ENCODE data around the gene EPHA1. TPM values are rescaled to one million over a fixed set of nuclear protein-coding genes. Genes with fewer than 3 reads are reported as not detected.
"Not testable (repeated sequence)": the region's sequence is repeated elsewhere in the genome, so short reads cannot be mapped to it uniquely, and the experiment has no call there.

The EPHA1 gene
- polyA plus RNA-seq, 1 experiment = 0.09 TPM

DNA sequence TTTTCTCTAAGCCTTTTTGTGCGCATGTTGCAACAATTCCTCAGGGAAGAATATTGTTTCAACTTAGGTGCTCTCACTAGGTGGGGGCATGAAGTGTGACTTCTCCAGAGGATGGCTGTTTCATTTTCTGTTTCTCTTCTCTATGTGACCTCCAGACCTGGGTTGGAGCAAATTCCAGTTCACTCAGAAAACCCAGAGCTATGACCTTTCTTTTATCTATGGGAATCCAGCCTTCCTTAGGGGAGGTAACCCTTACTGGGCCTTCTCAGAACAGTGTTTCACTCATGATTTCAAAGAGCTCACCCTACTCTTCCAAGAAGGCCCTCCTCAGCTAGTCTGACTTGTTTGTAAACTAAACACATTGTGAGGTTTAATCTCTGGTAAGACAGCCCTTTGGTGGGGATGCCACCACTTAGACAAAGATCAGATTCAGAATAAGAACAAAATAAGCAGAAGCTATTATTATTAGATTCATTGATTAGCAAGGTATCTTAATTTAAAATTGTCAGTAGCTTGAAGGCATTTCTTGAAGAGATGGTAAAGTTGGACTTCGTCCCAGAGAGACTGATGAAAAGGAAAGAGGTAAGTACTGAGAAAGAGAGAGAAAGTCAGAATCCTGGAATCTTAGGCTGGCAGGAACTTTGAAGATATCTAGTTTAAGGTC, 18.0 kb upstream of the EPHA1 start:
- CTCF ChIA-PET = interaction anchor here (1.3 to 2.1 kb wide), 2 partner anchors 10 to 186 kb away, joined by 8 to 12 read pairs; no protein-coding TSS in a partner anchor
- Histone ChIP-seq H3K4me3 (ENCODE audit: low read depth, low read length) (no peak overlapping the region), H3K9me3 (ENCODE audit: control insufficient read depth, insufficient read depth, low read length) (no peaks in the 10 kb centered on the region; the same call in 1 of the 2 replicates), H3K27ac (ENCODE audit: low read depth, low read length) (no peak overlapping the region), H3K27me3 (ENCODE audit: control insufficient read depth, insufficient read depth, low read length) (no peaks in the 10 kb centered on the region)
- DNase-seq (ENCODE audit: low read depth, low spot score) = no peak
- no peak for TF ChIP-seq CTCF (IDR thresholded peaks at IDR 0.05; ENCODE audit: low read depth, low read length)
- POLR2A ChIA-PET = no interaction called here

DNA sequence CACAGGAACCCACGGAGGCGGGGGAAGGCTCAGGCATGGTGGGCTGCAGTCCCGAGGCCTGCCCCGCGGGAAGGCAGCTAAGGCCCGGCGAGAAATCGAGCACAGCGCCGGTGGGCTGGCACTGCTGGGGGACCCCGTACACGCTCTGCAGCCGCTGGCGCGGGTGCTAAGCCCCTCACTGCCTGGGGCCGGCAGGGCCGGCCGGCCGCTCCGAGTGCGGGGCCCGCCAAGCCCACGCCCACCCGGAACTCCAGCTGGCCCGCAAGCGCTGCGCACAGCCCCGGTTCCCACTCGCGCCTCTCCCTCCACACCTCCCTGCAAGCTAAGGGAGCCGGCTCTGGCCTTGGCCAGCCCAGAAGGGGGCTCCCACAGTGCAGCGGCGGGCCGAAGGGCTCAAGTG, 15.8 kb upstream of the EPHA1 start:
- POLR2A ChIA-PET; DNase-seq (ENCODE audit: low read depth, low spot score); H3K27me3 ChIP-seq (ENCODE audit: control insufficient read depth, insufficient read depth, low read length); H3K27ac ChIP-seq (ENCODE audit: low read depth, low read length); H3K9me3 ChIP-seq (ENCODE audit: control insufficient read depth, insufficient read depth, low read length); H3K4me3 ChIP-seq (ENCODE audit: low read depth, low read length): not testable (repeated sequence)
- CTCF ChIA-PET = interaction anchor here (4.0 kb wide), 1 partner anchor 184 kb away, joined by 21 read pairs; no protein-coding TSS in a partner anchor

- ChIA-PET POLR2A (no interaction called here), CTCF (interaction anchor here (4.0 kb wide), 1 partner anchor 182 kb away, joined by 21 read pairs; no protein-coding TSS in a partner anchor)
- Histone ChIP-seq H3K9me3 (ENCODE audit: control insufficient read depth, insufficient read depth, low read length) (no peaks in the 10 kb centered on the region; the same call in 1 of the 2 replicates), H3K27ac (ENCODE audit: low read depth, low read length) (no peak overlapping the region), H3K27me3 (ENCODE audit: control insufficient read depth, insufficient read depth, low read length) (no peaks in the 10 kb centered on the region), H3K4me3 (ENCODE audit: low read depth, low read length) (no peak overlapping the region)
- no peak for TF ChIP-seq CTCF (IDR thresholded peaks at IDR 0.05; ENCODE audit: low read depth, low read length)
- DNase-seq (ENCODE audit: low read depth, low spot score) = no peak
Measured at GRCh38 chr7:143422033-143422432, 13.4 kb upstream of the EPHA1 start.

DNA sequence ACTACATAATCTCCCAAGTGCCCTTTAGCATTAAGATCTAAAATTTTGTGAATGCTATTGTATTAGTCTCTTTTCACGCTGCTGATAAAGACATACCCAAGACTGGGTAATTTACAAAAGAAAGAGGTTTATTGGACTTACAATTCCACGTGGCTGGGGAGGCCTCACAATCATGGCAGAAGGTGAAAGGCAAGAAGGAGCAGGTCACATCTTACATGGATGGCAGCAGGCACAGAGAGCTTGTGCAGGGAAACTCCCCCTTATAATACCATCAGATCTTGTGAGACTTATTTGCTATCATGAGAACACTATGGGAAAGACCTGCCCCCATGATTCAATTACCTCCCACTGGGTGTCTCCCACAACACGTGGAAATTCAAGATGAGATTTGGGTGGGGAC, 12.0 kb upstream of the EPHA1 start:
- H3K9me3 ChIP-seq (ENCODE audit: control insufficient read depth, insufficient read depth, low read length); H3K27ac ChIP-seq (ENCODE audit: low read depth, low read length); DNase-seq (ENCODE audit: low read depth, low spot score); H3K27me3 ChIP-seq (ENCODE audit: control insufficient read depth, insufficient read depth, low read length); POLR2A ChIA-PET; H3K4me3 ChIP-seq (ENCODE audit: low read depth, low read length): not testable (repeated sequence)
- CTCF ChIA-PET = interaction anchor here (1.6 kb wide), 1 partner anchor 180 kb away, joined by 6 read pairs; no protein-coding TSS in a partner anchor

GRCh38 chr7:143419880-143420279, 11.2 kb upstream of the EPHA1 start:
- no peak for DNase-seq (ENCODE audit: low read depth, low spot score)
- ChIA-PET CTCF (interaction anchor here (1.6 kb wide), 1 partner anchor 179 kb away, joined by 6 read pairs; no protein-coding TSS in a partner anchor), POLR2A (no interaction called here)
- no peak overlapping the region for H3K4me3 ChIP-seq (ENCODE audit: low read depth, low read length)
- TF ChIP-seq CTCF (IDR thresholded peaks at IDR 0.05; ENCODE audit: low read depth, low read length) = no peak
- no peaks in the 10 kb centered on the region for H3K27me3 ChIP-seq (ENCODE audit: control insufficient read depth, insufficient read depth, low read length)
- no peak overlapping the region for H3K27ac ChIP-seq (ENCODE audit: low read depth, low read length)
- H3K9me3 ChIP-seq (ENCODE audit: control insufficient read depth, insufficient read depth, low read length) = no peaks in the 10 kb centered on the region; the same call in 1 of the 2 replicates

DNA sequence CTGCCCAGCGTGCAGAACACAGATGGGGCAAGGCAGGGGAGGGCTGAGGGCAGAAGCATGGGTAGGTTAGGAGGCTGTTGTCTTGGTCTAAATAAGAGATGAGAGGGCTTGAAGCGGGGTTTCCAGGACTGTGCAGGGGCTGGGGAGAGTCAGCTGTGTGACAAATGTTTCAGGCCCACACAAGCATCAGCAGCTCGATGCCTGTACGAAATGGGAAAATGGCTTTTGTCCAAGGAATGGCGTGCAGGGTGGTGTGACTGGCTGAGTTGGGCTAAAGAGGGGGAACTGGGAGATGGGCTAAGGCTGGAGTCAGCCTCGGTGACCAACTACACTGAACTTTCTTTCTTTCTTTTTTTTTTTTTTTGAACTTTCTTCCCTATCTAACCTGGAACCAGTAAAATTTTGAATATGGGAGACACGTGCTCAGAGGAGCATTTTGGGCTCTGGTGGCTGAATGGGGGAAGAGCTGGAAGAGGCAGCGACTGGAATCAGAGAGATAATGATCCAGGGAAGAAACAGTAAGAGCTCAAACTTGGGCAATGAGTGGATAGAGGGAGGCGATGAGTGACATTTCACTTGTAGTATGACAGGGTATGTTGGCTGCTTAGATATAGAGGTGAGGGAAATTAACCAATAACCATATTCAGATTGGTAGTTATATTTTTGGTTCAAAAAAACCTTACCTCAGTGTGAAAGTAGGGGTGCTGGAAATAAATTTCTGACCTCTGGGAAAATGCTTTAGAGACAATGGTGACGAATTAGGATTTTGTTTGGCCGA, 10.2 kb upstream of the EPHA1 start:
- ChIA-PET POLR2A (no interaction called here), CTCF (interaction anchor here (0.9 to 5.3 kb wide), 3 partner anchors 176 to 203 kb away, joined by 3 to 132 read pairs (median 4); no protein-coding TSS in a partner anchor)
- DNase-seq (ENCODE audit: low read depth, low spot score) = no peak
- Histone ChIP-seq H3K9me3 (ENCODE audit: control insufficient read depth, insufficient read depth, low read length) (no peaks in the 10 kb centered on the region), H3K27ac (ENCODE audit: low read depth, low read length) (no peak overlapping the region), H3K27me3 (ENCODE audit: control insufficient read depth, insufficient read depth, low read length) (no peaks in the 10 kb centered on the region), H3K4me3 (ENCODE audit: low read depth, low read length) (no peak overlapping the region)
- TF ChIP-seq CTCF (IDR thresholded peaks at IDR 0.05; ENCODE audit: low read depth, low read length) = no peak

Measured in AG04450 (cell line).